GM18507 (cell line): ENCODE data around the gene AVP.

Experiments used
- DNase-seq: peaks from one replicate; pipeline ENCODE4 v3.0.0; 2011; ENCODE audit warnings: low read depth; ENCODE audit not compliant: insufficient read length; ENCODE audit errors: extremely low spot score
- FAIRE-seq: peaks from 2 replicates; lab custom pipeline; 2011; peaks lifted over from hg19 to GRCh38; lab: Jason Lieb, UNC

Gene AVP

GRCh38 chr20:3111995-3112394 is 27.5 kb upstream of the AVP start:
- DNase-seq, result no peak

GRCh38 chr20:3111507-3111906 is 27.0 kb upstream of the AVP start:
- FAIRE-seq (no peak), DNase-seq (no peak)

More at GRCh38 chr20:3111995-3112394, 27.5 kb upstream of the AVP start:
- FAIRE-seq, result no peak

GRCh38 chr20:3109350-3110302 is 25.1 kb upstream of the AVP start:
- DNase-seq (no peak), FAIRE-seq (no peak)

- DNase-seq (no peak), FAIRE-seq (no peak)
These were observed 23.0 kb upstream of the AVP start for GRCh38 chr20:3107464-3108025.

GRCh38 chr20:3106658-3107463 is 22.3 kb upstream of the AVP start:
- FAIRE-seq, result no peak
- no peak for DNase-seq

GRCh38 chr20:3106185-3106584 is 21.7 kb upstream of the AVP start:
- DNase-seq (no peak), FAIRE-seq (no peak)

- no peak for FAIRE-seq
- no peak for DNase-seq
These were observed 21.0 kb upstream of the AVP start for GRCh38 chr20:3105256-3106137.

GRCh38 chr20:3103369-3104032 is 19.0 kb upstream of the AVP start:
- FAIRE-seq, result no peak
- DNase-seq, result no peak

GRCh38 chr20:3102575-3103368 is 18.2 kb upstream of the AVP start:
- no peak for FAIRE-seq
- DNase-seq, result no peak

GRCh38 chr20:3101737-3102574 is 17.4 kb upstream of the AVP start:
- no peak for FAIRE-seq

GRCh38 chr20:3101251-3101650 is 16.7 kb upstream of the AVP start:
- FAIRE-seq, result no peak
- no peak for DNase-seq

More at GRCh38 chr20:3101737-3102574, 17.4 kb upstream of the AVP start:
- no peak for DNase-seq

GRCh38 chr20:3100480-3100879 is 16.0 kb upstream of the AVP start:
- no peak for FAIRE-seq
- no peak for DNase-seq

- FAIRE-seq (no peak), DNase-seq (no peak)
These were observed 10.5 kb upstream of the AVP start for GRCh38 chr20:3094848-3095629.

- FAIRE-seq, result no peak
- DNase-seq, result no peak
These were observed 9.4 kb upstream of the AVP start for GRCh38 chr20:3093861-3094361.

GRCh38 chr20:3092611-3093379 is 8.3 kb upstream of the AVP start:
- DNase-seq, result no peak
- FAIRE-seq, result no peak

- FAIRE-seq (no peak), DNase-seq (no peak)
These were observed 6.0 kb upstream of the AVP start for GRCh38 chr20:3090565-3090964.
